Stimulated activated CD4-positive, alpha-beta T cell treated with anti-CD3 and anti-CD28 coated beads, Interleukin-4, amount 100 ng/mL, for 24 hours (primary cell): Measurements from ENCODE around the gene KMO.

Source experiments
- DNase-seq: peaks from one replicate; pipeline ENCODE4 v3.0.0-alpha.2; 2020

The KMO gene

DNA sequence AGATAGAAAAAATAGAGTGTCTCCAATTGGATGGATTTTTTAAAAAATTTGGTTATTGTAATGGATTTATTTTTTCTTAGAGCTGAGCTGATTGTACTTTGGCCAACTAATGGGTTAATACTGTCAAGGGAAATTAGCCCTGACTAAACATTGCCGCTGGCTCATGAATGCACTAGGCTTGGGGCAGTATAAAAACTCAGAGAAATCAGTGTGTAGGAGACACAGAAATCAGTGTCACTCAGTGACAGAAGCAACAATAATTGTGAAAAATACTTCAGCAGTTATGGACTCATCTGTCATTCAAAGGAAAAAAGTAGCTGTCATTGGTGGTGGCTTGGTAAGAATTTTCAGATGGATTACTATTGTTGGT, at the start of gene KMO:
Gene KMO, plus strand, starts transcription at position 217 of the 370 bp plus-strand sequence. Its CDS starts 67 bp downstream, at position 284.
- DNase-seq: no peak

DNA sequence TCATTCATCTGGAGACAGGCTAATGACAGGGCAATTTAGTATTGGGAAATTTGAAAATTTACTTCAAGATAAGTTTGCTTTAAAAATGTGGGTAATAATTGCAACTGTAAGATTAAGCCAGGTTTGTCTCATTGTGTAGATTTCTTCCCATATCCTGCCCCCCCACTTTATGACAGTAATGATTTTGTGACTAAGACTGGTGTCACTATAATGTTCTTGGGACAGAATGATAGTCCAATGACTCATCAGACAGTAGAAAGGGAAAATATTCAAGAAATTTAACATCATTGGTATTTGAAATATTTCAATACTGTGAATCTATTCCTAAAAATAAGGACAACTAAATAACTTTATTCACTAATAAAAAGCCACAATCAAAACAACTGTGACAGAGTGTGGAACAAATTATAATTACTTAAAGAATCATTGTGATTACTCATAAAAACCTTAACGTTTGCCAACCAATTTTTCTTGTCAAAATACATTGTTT, 49.4 kb upstream of the KMO start:
- DNase-seq: no peak

DNA sequence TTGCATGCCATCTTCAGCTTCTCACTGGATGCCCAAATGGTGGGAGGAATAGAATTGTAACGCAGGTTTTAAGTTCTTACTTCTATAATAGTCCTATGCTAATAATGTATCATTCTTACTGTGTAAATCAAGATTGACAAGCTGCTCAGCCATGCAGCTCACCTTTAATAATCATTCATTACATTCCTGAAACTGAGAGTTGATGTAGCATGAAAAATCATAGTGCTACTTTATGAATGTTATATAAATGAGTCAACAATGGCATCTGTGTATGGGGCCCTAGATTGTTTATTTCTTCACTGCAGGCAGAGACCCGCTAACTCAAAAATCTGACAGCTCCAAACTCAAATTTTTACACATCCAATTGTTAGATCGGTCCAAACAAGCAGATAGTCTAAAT, 47.0 kb upstream of the KMO start:
- DNase-seq: no peak

DNA sequence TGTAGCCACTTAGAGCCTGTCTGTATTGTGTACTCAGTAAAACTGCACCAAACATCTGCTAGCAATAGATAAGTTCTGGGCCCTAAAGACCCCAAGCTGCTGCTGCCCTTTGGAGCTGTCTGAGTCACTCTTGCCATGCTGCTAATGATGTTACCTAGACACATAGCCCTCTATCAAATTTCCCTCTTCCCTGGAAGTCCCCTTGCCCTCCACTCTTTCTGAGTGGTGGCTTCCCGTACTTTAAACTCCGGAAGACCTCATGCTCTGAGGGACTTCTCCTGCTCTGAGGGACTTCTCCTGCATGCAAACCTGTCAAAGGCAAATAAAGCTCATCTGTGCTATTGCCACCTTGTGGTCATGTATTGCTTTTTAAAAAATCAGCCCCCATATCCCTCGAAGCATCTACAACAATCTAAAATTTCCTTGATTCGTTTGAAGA, 46.6 kb upstream of the KMO start:
- DNase-seq: no peak

DNA sequence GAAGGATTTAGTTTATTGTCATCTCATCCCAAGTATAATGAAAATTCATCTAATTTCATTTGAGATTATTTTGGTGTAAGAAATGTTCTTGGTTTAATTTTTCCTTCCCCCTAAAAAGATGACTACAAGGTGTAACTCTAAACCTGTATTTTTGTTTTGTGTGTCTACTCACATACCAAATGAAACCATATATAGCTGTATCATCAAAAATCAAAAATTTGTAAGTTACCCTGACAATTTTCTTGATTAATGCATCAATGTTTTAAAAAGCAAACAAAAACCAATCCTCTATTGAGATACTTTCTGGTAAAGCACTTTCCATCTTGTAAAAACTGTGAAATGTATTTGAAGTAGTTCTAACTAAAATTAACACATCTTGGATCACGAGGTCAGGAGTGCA, 43.4 kb upstream of the KMO start:
- DNase-seq: no peak

DNA sequence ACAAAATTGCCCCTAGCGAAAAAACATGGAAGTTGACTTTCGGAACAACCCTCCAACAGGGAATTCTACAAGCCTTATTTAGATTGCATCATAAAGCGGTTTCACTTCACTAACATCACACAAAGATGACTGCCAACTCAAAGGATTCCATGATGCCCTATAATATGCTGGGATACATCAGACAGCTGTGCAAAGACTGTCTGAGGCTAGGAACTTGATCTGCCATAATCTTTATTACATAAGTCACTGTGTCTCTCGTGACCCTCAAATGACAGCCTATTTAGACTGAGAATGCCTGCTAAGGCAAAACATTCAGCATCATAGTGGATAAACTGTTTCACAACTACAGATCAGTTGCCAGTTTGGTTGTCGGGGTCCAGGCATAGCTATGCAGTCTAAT, 36.4 kb upstream of the KMO start:
- no peak for DNase-seq

DNA sequence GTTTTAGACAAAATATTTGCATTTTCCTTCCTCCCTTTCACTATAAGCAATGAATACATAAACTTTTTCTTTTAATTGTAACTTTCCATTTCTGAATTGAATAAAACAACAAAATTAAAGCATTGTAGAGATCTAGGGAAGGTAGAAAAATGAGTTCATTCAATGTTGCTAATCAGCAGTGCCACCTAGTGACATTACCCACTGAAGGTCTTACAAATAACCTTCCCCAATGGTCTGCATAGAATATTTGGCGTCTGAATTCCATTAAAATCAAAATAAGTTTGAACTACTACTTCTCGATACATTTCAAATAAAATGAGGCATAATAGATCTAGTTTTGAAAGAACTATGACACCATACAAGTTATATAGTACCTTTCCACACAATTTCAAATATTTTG, 32.3 kb upstream of the KMO start:
- DNase-seq: no peak

DNA sequence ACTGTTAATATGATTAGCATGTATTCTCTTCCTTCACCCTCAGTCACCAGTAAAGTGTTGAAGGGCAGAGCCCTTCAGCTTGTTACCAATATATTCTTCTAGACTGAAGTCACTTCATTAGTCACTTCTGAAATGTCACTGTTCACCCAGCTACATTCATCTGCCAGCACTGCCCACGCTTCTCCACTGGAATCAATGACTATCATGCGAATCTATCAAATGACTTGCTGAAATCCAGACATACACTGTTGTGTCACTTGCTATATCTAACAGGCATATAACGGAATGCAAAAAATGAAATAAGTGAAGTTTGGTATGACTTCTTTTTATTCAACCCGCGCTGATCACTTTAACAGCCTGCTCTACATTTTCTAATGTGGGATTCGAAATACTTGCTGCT, 28.7 kb upstream of the KMO start:
- no peak for DNase-seq

DNA sequence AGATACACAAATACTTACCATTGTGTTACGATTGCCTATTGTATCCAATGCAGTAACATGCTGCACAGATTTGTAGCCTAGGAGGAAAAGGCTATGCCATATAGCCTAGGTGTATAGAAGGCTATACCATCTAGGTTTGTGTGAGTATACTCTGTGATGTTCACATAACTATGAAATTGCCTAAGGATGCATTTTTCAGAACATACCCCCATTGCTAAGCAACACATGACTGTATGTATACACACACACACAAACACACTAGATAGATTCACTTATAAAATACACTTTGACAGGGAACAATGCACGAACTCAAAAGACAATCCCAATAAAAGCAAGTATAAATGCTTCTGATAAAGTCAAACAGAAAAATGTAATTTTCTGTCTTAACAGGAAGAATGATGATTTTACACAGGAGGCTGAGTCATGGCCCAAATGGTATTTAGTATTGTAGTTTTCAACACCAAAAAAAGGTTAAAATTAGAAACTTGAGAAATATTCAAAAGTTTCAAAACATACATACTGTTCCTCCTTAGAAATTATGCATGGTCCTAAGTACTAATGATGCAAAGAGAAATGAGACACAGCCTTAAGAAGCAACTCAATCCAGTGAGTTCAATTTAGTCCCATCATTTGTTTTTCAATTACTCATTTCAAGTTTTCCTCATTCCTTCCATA, 24.9 kb upstream of the KMO start:
- no peak for DNase-seq

DNA sequence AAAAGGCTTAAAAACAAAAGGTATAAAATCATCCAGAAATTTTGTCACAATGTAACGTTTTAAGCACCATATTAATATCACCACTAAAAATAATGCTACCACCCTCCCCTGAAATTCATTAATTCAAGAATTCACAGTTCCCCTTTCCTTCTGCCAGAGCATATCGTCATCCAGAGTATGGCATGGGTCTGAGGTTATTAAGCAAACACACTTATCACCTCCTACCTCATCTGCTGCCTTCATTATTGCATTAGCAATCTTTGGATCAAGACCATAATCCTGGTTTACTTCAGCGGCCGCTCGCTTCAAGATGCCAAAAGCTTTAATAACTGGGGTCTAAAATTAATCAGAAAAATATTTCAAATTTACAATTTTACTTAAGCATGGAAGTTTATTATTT, 18.8 kb upstream of the KMO start:
- no peak for DNase-seq

DNA sequence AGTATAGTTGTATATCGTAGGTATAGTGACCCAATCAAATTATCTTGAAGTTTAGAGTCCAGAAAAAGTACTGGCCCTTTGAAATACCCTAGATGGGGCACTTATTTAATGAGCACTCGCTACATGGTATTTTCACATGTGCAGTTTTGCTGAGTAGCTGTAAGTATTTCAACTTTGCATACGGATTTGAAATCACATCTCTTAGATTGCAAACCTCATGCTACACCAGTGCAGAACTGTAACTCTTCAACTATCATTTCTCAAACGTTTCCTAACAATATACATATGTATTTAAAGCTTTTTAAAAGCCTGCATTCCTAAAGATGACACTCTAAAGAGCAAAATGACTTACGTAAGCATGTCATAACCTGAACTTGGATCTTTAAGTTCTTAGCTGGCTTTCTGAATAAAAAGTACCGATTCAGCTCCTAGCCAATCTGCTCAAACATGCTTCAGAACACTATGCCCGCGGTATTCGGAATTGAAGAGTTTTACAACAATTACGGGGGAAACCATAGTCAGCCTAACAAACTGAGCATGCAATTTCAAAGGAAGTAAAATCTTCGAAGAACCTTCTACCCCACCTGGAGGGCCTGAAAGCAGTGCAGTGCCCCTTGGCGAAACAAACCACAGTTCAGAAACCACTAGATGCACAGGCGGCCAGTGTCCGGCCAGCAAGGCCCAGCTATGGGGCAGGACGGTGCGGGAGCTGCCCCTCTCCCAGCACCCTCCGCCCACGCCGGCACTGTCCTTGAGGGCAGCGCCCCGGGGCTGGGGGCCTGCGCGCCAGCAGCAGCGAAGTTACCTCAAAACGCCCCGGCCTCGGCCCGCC, 13.5 kb upstream of the KMO start:
- peak; percentile 15 for DNase-seq

DNA sequence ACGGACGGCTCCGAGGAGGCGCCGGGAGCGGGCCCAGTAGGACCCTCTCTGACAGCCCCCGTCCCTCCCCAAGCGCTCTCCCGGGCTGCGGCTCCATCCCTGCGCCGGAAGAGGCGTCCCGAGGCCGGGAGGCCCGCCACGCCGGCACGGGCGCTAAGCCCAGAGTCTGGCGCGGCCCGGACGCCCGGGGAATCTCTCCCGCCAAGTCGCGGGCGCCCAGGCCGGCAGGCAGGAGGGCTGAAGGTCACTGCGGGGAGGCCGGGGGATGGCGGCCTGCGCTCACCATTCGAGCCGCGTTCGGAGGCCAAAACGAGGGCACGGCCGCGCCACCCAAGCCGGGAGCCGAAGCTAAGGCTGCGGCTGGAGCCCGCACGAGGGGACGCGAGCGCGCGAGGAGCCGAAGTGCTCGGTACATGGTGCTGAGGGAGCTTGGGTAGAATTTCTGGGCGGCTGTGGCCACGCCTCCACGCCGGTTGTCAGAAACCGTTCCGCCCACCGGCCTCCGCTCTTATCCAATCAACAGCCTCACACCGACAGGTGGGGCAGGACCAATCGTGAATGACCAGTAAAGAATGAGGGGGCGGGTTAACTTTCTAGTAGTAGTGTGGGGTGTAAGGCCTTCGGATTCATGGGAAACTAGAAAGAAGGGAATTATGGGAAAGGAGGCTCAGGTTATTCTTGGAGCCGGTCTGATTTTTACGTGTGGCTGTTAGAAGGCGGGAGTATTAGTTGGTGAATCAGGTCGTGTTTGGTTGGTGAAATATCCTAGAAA, 12.7 kb upstream of the KMO start, which contains the start of gene FH:
Gene FH, minus strand, starts transcription at position 448 of the 772 bp plus-strand sequence. Its CDS starts 33 bp downstream, at position 415.
- peak; percentile 95 for DNase-seq

DNA sequence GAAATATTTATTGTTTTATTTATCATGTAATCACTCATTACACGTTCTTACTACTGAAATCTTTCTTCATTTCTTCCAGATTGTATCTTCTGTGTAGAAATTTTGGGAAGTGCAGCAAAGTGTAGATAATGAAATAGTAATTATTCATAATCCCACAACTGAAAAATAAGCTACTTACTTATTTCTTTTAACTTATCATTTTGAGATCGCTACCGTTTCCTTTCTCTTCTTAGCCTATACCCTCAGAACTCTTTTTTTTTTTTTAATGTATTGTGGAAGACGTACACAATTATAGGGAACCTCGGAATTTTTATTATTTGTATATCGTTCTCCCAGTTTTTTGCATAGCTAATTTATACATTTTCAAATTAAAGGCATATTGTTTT, 12.1 kb upstream of the KMO start:
- no peak for DNase-seq

DNA sequence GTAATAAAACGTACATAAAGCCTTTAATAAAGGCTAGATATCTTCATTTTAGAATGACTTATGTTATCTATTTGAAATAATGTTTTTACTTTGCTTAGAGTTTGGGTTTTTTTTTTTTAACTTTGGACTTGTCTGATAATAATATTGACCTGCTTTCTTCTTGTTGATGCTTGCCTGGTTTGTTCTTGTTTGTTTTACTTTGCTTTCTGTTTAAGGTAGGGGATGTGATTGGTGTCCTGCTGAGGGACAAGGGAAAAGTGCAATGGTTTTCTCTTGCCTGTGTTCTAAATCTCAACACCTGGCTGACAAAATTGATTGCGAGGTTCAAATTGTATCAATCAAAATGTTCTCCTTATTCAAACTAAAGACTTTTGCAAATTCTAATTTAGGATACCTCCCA, 10.5 kb upstream of the KMO start:
- DNase-seq: no peak

DNA sequence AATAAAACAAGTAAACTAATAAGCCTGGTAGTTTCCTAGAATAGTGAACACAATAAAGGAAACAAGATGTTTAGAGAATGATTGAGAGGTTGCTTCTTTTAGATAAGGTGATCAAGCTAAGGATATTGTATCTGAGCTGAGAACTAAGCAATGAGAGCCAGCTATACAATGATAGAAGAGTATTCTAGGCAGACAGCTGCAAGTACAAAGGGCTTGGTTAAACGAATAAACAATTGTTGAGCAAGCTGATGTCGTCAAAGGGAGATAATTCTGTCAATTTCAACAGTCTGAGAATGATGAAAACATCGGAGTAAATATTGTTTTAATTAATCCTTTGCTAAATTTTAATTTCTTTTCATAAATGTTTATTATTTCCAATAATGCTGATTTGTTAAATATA, 7.2 kb upstream of the KMO start:
- DNase-seq: no peak

DNA sequence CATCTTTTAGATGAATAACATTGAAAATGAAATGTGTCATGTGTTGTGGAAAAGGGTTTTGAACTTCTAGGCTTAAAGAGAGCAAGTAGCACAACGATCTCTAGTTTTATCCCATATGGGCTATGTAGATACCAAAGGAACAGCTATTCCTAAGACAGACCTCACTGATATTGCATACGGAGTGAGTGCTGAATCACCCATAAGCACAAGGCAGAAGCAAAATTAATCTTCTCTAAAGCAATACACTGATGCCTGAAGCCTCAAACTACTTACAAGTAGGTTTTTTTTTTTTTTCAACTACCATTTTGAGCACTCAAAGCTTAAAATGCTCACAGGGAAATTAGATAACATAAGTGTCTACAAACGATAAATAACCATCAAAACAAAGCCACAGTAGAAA, 5.0 kb upstream of the KMO start:
- no peak for DNase-seq

DNA sequence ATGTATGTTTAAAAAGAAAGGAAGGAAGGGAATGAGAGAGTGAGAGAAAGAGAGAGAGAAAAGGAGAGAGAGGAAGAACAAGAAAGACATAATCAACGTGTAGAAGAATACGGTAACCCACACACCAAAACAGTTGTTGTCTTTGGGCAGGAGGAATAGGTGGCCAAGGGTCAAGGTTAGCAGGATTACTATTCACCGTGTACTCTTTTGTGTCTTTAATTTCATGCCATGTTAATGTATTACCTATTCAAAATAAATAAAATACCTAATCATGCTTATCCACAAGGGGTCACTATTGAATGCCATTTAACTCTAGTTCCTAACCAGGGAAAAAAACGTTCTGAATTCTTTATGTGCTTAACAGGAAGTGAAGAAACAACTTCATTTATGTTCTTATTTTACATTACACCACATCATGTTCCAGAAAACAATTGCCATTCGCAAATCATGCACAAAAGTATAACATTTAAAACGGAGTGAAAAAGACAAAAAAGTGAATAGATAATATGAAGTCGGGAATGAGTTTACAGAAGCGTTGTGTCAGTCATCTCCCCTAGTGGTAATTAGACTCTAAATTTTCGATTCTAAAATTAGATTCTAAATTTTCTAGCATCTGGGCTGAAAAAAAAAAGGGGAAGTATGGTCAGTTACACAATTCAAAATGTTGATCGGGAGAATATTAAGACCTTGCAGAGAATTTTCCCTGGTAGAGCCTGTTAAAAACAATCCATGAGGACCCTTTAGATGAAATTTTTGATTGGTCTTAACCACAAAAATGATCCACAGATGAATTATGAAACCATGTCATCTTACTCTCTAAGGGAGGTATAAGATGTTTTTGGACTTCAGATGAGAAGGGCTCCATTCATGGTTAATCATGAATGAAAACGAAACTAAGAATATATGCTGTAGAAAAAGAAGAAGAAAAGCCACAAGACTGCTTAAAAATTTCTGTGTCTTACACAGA, 700 bp upstream of the KMO start:
- DNase-seq: no peak

DNA sequence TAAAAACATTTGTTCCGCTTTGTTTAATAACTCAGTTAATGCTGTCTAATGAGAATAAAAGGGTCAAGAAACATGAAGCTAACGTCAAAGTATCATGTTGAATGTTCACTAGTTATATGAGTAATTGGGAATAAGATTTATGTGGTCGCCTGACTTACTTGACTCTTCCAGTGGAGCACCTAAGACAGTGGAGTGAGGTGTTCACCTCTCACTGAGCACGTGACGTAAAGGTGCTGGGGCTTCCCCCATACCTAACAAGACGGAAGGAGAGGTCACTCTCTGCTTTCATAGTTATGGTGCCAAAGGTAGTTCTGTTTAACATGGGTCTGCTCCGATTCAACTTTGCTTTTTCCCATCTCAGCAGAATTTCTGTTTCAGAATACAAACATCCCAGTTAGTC, 686 bp downstream of the KMO start:
- DNase-seq: no peak

DNA sequence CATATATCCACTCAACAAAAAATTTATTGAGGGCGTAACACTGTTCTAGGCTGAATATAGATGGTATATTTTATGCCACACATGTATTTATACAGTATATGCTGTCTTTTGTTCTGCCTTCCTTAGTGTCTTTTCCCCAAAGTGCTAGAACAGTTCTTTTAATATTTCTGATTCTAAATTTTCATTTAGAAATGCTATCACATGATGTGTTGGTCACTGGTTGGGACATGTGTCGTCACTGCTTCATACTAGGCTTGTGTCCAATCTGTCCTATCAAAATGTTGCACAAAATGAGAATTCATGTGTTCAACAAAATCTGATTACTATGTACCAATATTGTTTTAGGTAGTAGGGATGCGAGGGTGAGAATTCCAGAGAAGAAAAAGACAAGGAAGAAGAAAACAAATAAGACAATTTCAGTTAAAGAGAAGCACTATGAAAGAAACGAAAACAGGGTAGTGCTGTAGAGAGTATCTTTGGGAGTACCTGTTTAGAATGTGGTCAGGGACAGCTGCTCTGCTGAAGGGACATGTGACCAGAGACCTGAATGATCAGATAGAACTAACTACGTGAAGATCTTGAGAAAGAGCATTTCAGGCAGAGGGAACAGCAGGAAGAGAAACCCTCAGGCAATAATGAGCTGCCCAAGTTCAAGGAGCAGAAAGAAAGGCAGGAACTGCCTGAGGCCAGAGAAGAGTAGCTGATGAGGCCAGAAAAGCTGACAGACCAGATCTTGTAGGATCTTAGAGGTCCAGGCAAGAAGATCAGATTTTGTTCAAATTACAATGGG, 1.3 kb downstream of the KMO start:
- no peak for DNase-seq

DNA sequence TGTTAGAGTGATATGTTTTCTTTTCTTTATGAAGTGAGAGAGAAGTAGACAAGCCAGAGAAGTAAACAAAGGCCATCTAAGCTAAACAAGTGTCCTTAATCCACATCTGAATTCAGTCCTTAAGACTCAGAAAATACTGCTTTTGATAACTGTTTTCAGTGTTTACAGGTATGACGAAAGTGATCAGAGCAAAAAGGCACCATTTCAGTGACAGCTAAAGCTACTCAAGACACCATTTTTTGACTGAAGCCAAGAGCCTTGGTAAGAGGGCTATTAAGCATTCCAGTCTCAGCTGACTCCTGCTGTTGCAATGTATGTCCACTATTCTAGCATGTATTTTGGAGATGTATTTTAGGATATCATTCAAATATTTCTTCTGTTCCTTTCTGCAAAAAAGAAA, 4.1 kb downstream of the KMO start:
- DNase-seq: no peak

DNA sequence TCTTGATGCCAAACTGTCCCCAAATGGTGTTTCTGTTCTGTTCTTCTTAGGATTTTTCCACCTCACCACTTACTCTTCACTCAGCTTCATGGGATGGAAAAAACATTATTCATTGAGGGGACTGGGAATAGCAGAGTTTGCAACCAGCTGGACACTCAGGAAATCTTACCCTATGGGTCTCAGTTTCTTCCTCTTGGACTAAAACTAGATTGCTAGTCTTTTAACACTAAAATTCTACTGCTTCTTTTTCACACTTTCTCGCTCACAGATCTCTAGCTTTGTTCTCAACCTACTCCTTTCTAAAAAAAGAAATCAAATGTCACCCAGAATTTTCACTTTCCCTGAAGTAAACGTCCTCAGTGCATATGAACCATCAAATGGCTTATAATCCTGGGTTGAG, 4.8 kb downstream of the KMO start:
- DNase-seq: no peak
